ENCODE measurements around the gene WAPL. TPM values are rescaled to one million over a fixed set of nuclear protein-coding genes. Genes with fewer than 3 reads are reported as not detected.
A peak's percentile ranks its signal among the peaks of the same experiment; 100 is the strongest.

WAPL gene
- total RNA-seq, 1 experiment from 2014 or later = 24.5 TPM

DNA sequence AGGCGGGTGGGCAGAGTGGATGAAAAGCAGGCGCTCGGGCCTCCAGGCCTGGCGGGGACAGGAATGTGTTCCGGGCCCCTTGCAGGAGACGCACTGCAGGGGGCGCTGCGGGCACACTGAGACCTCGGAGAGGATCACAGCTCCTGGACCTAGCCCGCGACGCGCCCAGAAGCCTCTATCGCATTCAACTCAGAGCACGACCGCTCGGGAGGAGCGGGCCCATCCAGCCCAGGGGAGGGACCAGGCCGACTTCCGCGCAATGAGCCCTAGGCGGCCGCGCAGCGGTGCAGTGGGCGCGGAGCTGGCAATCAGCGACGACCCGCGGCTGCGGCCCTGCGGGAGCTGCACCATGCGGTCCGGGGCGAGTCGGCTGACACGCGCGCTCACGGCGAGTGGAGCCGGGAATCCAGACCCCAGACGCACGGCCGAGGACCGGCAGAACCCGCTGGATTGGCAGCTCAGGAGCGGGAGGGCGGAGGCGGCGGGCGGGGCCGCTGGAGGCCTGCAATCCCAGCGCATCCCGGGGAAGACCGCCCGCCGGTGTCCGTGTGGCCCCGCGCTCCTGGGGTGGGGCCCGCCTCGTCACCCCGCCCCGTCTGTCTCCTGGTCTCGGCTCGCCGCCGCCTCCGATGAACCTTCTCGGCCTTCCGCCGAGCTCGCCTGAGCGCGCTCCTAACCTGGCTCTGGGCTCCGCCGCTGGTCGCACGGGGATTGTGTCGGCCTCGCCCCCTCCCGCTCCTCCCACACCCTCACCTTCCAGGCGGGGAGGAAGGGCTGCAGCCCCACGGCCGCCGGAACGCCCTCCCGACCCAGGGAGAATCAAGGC lies 121.5 kb downstream of the WAPL start:
- CTCF ChIA-PET = interaction anchor here (0.6 to 1.2 kb wide), 2 partner anchors 119 to 185 kb away, joined by 3 to 5 read pairs; no protein-coding TSS in a partner anchor
- intact Hi-C loops (cut with micrococcal nuclease) = loop anchor here (1.0 kb wide), 2 partner anchors 121 to 185 kb away; partner anchors contain the start of gene WAPL
- Histone ChIP-seq H4K20me1 (ENCODE audit: low read length) (no peaks in the 10 kb centered on the region), H3K4me1 (ENCODE audit: insufficient read depth, low read length) (peaks cover 10% of the 10 kb centered on the region), H3K4me3 (ENCODE audit: low read length) (peak overlapping the region; percentile 82), H3K27me3 (ENCODE audit: low read length) (no peaks in the 10 kb centered on the region), H3K9me3 (ENCODE audit: low read length) (no peaks in the 10 kb centered on the region), H3K9me2 (replicated peaks; ENCODE audit: low read length) (no peaks in the 10 kb centered on the region), H3K36me3 (ENCODE audit: low read depth, low read length) (no peaks in the 10 kb centered on the region), H2AFZ (ENCODE audit: low read length) (peak overlapping the region; percentile 96), H3F3A (ENCODE audit: low read length, unreplicated experiment) (no peaks in the 10 kb centered on the region), H3K79me2 (ENCODE audit: low read length) (no peaks in the 10 kb centered on the region), H3K9ac (ENCODE audit: low read length) (peak overlapping the region; percentile 64), H3K4me2 (ENCODE audit: low read length) (peak overlapping the region; percentile 98), H3K27ac (ENCODE audit: low read length) (peak overlapping the region; percentile 48)
- BruUV-seq (replicated peaks) = no TSS peak
- POLR2A ChIA-PET (ENCODE audit: unreplicated experiment) = no interaction called here
- ATAC-seq = peak; percentile 94
- TF ChIP-seq, protein P1, sequence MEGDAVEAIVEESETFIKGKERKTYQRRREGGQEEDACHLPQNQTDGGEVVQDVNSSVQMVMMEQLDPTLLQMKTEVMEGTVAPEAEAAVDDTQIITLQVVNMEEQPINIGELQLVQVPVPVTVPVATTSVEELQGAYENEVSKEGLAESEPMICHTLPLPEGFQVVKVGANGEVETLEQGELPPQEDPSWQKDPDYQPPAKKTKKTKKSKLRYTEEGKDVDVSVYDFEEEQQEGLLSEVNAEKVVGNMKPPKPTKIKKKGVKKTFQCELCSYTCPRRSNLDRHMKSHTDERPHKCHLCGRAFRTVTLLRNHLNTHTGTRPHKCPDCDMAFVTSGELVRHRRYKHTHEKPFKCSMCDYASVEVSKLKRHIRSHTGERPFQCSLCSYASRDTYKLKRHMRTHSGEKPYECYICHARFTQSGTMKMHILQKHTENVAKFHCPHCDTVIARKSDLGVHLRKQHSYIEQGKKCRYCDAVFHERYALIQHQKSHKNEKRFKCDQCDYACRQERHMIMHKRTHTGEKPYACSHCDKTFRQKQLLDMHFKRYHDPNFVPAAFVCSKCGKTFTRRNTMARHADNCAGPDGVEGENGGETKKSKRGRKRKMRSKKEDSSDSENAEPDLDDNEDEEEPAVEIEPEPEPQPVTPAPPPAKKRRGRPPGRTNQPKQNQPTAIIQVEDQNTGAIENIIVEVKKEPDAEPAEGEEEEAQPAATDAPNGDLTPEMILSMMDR (conservative IDR thresholded peaks at IDR 0.05; ENCODE audit: low read depth, low read length) = peak; percentile 76
- no peak for TF ChIP-seq EZH2 (IDR thresholded peaks at IDR 0.05; ENCODE audit: low read length, unreplicated experiment)
- DNase-seq = peak; percentile 90

DNA sequence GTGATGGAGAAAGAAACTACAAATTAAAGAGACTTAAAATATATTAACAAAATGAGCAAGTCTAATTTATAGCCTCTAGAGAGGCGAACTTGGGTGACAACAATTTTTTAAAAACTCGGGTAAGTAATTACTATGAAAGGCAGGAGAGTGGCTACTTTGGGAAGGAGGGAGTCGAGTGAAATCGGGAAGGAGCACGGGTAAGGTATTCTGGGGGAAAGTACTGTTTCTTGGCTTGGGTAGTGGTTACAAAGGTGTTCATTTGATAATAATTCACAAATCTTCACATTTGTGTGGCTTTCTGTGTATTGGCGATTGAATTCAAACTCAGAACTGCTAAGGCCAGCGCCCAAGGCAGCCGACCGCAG lies 122.1 kb downstream of the WAPL start:
- POLR2A ChIA-PET (ENCODE audit: unreplicated experiment) = no interaction called here
- H3K9me3 ChIP-seq (ENCODE audit: low read length) = no peaks in the 10 kb centered on the region
- no TSS peak for BruUV-seq (replicated peaks)
- H3K27ac ChIP-seq (ENCODE audit: low read length) = no peak overlapping the region
- H3K9ac ChIP-seq (ENCODE audit: low read length) = peak overlapping the region; percentile 64; the same call in 1 of the 2 replicates
- H3K4me3 ChIP-seq (ENCODE audit: low read length) = peak overlapping the region; percentile 82; the same call in 1 of the 2 replicates
- H4K20me1 ChIP-seq (ENCODE audit: low read length) = no peaks in the 10 kb centered on the region
- intact Hi-C loops (cut with micrococcal nuclease) = no loop called here
- no peaks in the 10 kb centered on the region for H3K79me2 ChIP-seq (ENCODE audit: low read length)
- H3K4me1 ChIP-seq (ENCODE audit: insufficient read depth, low read length) = peaks cover 10% of the 10 kb centered on the region
- DNase-seq (no peak), ATAC-seq (no peak)
- H2AFZ ChIP-seq (ENCODE audit: low read length) = peak overlapping the region; percentile 96
- peak overlapping the region; percentile 98 for H3K4me2 ChIP-seq (ENCODE audit: low read length)
- H3F3A ChIP-seq (ENCODE audit: low read length, unreplicated experiment) = no peaks in the 10 kb centered on the region
- TF ChIP-seq EZH2phosphoT487 (IDR thresholded peaks at IDR 0.05; ENCODE audit: borderline replicate concordance, low read length) (no peak), EZH2 (IDR thresholded peaks at IDR 0.05; ENCODE audit: low read length, unreplicated experiment) (no peak)
- TF ChIP-seq, protein P1 (conservative IDR thresholded peaks at IDR 0.05; ENCODE audit: low read depth, low read length) = no peak
- no peaks in the 10 kb centered on the region for H3K27me3 ChIP-seq (ENCODE audit: low read length)
- no peaks in the 10 kb centered on the region for H3K36me3 ChIP-seq (ENCODE audit: low read depth, low read length)
- H3K9me2 ChIP-seq (replicated peaks; ENCODE audit: low read length) = no peaks in the 10 kb centered on the region
- CTCF ChIA-PET = interaction anchor here (1.2 kb wide), 1 partner anchor 186 kb away, joined by 5 read pairs; no protein-coding TSS in a partner anchor

DNA sequence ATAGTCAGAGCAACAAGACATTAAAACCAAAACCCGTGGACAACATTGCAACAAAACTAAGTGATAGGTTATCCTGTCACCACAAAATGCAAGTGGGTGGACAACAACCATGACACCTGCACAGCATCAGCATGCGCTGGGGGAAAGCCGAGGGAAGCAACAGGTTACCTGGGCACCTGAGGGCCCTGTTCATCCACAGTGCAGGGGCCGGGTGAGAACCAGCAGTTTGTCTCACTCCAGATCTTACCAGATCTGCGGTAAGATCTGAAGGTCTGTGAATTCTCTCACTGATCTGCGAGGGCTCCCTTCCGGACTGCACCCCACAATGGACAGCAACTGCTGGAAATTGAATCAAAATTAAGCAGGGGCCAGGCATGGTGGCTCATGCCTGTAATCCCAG lies 124.5 kb downstream of the WAPL start:
- no TSS peak for BruUV-seq (replicated peaks)

More for the DNA sequence above, 124.5 kb downstream of the WAPL start:
- no peak overlapping the region for H3K4me3 ChIP-seq (ENCODE audit: low read length)
- H3K9me3 ChIP-seq (ENCODE audit: low read length) = no peaks in the 10 kb centered on the region
- no peaks in the 10 kb centered on the region for H3F3A ChIP-seq (ENCODE audit: low read length, unreplicated experiment)
- H3K9me2 ChIP-seq (replicated peaks; ENCODE audit: low read length) = no peaks in the 10 kb centered on the region
- ChIA-PET CTCF (no interaction called here), POLR2A (ENCODE audit: unreplicated experiment) (no interaction called here)
- no peak overlapping the region for H3K4me2 ChIP-seq (ENCODE audit: low read length)
- no peak for DNase-seq
- H3K9ac ChIP-seq (ENCODE audit: low read length) = no peak overlapping the region
- H3K27ac ChIP-seq (ENCODE audit: low read length) = no peak overlapping the region
- H3K27me3 ChIP-seq (ENCODE audit: low read length) = no peaks in the 10 kb centered on the region
- H3K4me1 ChIP-seq (ENCODE audit: insufficient read depth, low read length) = peaks cover 10% of the 10 kb centered on the region
- H3K79me2 ChIP-seq (ENCODE audit: low read length) = no peaks in the 10 kb centered on the region
- ATAC-seq = no peak
- no peak overlapping the region for H2AFZ ChIP-seq (ENCODE audit: low read length)
- no peaks in the 10 kb centered on the region for H3K36me3 ChIP-seq (ENCODE audit: low read depth, low read length)
- TF ChIP-seq EZH2 (IDR thresholded peaks at IDR 0.05; ENCODE audit: low read length, unreplicated experiment) (no peak), EZH2phosphoT487 (IDR thresholded peaks at IDR 0.05; ENCODE audit: borderline replicate concordance, low read length) (no peak)
- TF ChIP-seq, protein P1 (conservative IDR thresholded peaks at IDR 0.05; ENCODE audit: low read depth, low read length) = no peak
- no peaks in the 10 kb centered on the region for H4K20me1 ChIP-seq (ENCODE audit: low read length)
- intact Hi-C loops (cut with micrococcal nuclease) = no loop called here

Measured in PC-3 (cell line).